ENCODE results near the gene GALNT5. TPM values are rescaled to one million over a fixed set of nuclear protein-coding genes. Genes with fewer than 3 reads are reported as not detected.

The GALNT5 gene
- total RNA-seq, 1 experiment from 2014 or later, result 0.04 TPM

DNA sequence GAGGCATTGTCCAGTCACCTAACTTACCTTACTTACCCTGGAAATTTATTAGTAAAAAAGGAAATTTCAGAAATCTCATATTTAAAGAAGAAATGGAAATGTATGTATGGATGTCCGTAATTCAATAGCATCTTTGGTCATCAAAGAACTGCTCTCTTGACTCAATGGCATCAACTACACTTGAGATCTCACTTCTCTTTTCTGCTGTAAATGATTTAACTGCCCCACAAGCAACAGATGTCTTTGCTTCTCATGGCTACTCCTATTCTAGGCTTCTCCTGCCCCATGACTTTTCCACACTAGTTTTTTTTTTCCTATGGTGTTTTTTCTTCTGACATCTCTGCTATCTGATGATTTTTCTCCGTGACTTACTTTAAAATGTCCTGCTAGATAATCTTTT lies 102.1 kb downstream of the GALNT5 start:
- no peaks in the 10 kb centered on the region for H3K36me3 ChIP-seq (ENCODE audit: low read depth, low read length)
- H3K4me3 ChIP-seq (ENCODE audit: low read length), result no peak overlapping the region
- intact Hi-C loops (cut with micrococcal nuclease), result no loop called here
- no peaks in the 10 kb centered on the region for H3K27me3 ChIP-seq (ENCODE audit: low read length)
- H3K79me2 ChIP-seq (ENCODE audit: low read length), result no peaks in the 10 kb centered on the region
- no peak overlapping the region for H3K27ac ChIP-seq (ENCODE audit: low read length)
- H3K9me3 ChIP-seq (ENCODE audit: low read length), result no peaks in the 10 kb centered on the region
- TF ChIP-seq EZH2 (IDR thresholded peaks at IDR 0.05; ENCODE audit: low read length, unreplicated experiment) (no peak), EZH2phosphoT487 (IDR thresholded peaks at IDR 0.05; ENCODE audit: borderline replicate concordance, low read length) (no peak)
- TF ChIP-seq, protein P1, sequence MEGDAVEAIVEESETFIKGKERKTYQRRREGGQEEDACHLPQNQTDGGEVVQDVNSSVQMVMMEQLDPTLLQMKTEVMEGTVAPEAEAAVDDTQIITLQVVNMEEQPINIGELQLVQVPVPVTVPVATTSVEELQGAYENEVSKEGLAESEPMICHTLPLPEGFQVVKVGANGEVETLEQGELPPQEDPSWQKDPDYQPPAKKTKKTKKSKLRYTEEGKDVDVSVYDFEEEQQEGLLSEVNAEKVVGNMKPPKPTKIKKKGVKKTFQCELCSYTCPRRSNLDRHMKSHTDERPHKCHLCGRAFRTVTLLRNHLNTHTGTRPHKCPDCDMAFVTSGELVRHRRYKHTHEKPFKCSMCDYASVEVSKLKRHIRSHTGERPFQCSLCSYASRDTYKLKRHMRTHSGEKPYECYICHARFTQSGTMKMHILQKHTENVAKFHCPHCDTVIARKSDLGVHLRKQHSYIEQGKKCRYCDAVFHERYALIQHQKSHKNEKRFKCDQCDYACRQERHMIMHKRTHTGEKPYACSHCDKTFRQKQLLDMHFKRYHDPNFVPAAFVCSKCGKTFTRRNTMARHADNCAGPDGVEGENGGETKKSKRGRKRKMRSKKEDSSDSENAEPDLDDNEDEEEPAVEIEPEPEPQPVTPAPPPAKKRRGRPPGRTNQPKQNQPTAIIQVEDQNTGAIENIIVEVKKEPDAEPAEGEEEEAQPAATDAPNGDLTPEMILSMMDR (conservative IDR thresholded peaks at IDR 0.05; ENCODE audit: low read depth, low read length), result no peak
- no peak overlapping the region for H3K4me2 ChIP-seq (ENCODE audit: low read length)
- no peak for ATAC-seq
- POLR2A ChIA-PET (ENCODE audit: unreplicated experiment), result no interaction called here
- CTCF ChIA-PET, result no interaction called here
- DNase-seq, result no peak
- H3K9ac ChIP-seq (ENCODE audit: low read length), result no peak overlapping the region
- no peaks in the 10 kb centered on the region for H4K20me1 ChIP-seq (ENCODE audit: low read length)
- no peaks in the 10 kb centered on the region for H3F3A ChIP-seq (ENCODE audit: low read length, unreplicated experiment)
- H3K9me2 ChIP-seq (replicated peaks; ENCODE audit: low read length), result no peaks in the 10 kb centered on the region
- H3K4me1 ChIP-seq (ENCODE audit: insufficient read depth, low read length), result 0 out of 2 replicates have a peak, but pooled peaks cover 6% of the 10 kb centered on the region
- no TSS peak for BruUV-seq (replicated peaks)
- no peak overlapping the region for H2AFZ ChIP-seq (ENCODE audit: low read length)

DNA sequence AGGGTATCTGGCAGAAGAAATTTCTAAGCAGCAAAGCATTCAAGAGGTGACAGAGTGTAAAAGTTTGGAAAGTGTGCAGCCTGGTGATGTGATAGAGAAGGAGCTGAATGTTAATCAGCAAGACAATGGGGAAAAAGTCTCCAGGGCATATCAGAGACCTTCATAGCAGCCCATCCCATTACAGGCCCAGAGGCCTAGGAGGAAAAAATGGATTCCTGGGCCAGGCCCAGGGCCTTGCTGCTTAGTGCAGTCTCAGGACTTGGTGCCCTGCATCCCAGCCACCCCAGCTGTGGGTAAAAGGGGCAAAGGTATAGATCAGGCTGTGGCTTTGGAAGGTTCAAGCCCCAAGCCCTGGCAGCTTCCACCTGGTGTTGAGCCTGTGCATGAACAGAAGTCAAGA lies 104.0 kb downstream of the GALNT5 start:
- CTCF ChIA-PET, result no interaction called here
- ATAC-seq, result no peak

DNA sequence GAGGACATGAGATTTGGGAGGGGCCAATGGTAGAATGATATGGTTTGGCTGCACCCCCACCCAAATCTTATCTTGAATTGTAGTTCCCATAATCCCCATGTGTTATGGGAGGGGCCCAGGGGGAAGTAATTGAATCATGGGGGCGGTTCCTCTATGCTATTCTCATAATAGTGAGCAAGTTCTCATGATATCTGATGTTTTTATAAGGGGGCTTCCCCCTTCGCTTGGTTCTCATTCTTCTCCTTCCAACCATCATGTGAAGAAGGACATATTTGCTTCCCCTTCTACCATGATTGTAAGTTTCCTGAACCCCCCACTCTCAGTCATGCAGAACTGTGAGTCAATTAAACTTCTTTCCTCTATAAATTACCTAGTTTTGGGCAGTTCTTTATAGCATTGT lies 105.1 kb downstream of the GALNT5 start:
- H3F3A ChIP-seq (ENCODE audit: low read length, unreplicated experiment), result no peaks in the 10 kb centered on the region
- DNase-seq (no peak), ATAC-seq (no peak)
- H3K79me2 ChIP-seq (ENCODE audit: low read length), result no peaks in the 10 kb centered on the region
- intact Hi-C loops (cut with micrococcal nuclease), result no loop called here
- CTCF ChIA-PET, result no interaction called here
- TF ChIP-seq EZH2 (IDR thresholded peaks at IDR 0.05; ENCODE audit: low read length, unreplicated experiment), result no peak
- no peak for TF ChIP-seq EZH2phosphoT487 (IDR thresholded peaks at IDR 0.05; ENCODE audit: borderline replicate concordance, low read length)
- TF ChIP-seq, protein P1 (conservative IDR thresholded peaks at IDR 0.05; ENCODE audit: low read depth, low read length), result no peak
- no peak overlapping the region for H3K4me3 ChIP-seq (ENCODE audit: low read length)
- no peak overlapping the region for H3K27ac ChIP-seq (ENCODE audit: low read length)
- POLR2A ChIA-PET (ENCODE audit: unreplicated experiment), result no interaction called here
- no peaks in the 10 kb centered on the region for H3K4me1 ChIP-seq (ENCODE audit: insufficient read depth, low read length)
- no peaks in the 10 kb centered on the region for H4K20me1 ChIP-seq (ENCODE audit: low read length)
- H3K9ac ChIP-seq (ENCODE audit: low read length), result no peak overlapping the region
- H3K36me3 ChIP-seq (ENCODE audit: low read depth, low read length), result no peaks in the 10 kb centered on the region
- H3K4me2 ChIP-seq (ENCODE audit: low read length), result no peak overlapping the region
- H3K27me3 ChIP-seq (ENCODE audit: low read length), result no peaks in the 10 kb centered on the region; the same call in 1 of the 2 replicates
- no TSS peak for BruUV-seq (replicated peaks)
- no peaks in the 10 kb centered on the region for H3K9me3 ChIP-seq (ENCODE audit: low read length)
- no peaks in the 10 kb centered on the region; the same call in 1 of the 2 replicates for H3K9me2 ChIP-seq (replicated peaks; ENCODE audit: low read length)
- no peak overlapping the region for H2AFZ ChIP-seq (ENCODE audit: low read length)

More for the DNA sequence above, 104.0 kb downstream of the GALNT5 start:
- POLR2A ChIA-PET (ENCODE audit: unreplicated experiment), result no interaction called here
- no peaks in the 10 kb centered on the region for H3K79me2 ChIP-seq (ENCODE audit: low read length)
- H2AFZ ChIP-seq (ENCODE audit: low read length), result no peak overlapping the region
- H3K9ac ChIP-seq (ENCODE audit: low read length), result no peak overlapping the region
- no peaks in the 10 kb centered on the region for H3K9me3 ChIP-seq (ENCODE audit: low read length)
- H3K4me2 ChIP-seq (ENCODE audit: low read length), result no peak overlapping the region
- H3K27ac ChIP-seq (ENCODE audit: low read length), result no peak overlapping the region
- no peaks in the 10 kb centered on the region for H4K20me1 ChIP-seq (ENCODE audit: low read length)
- H3F3A ChIP-seq (ENCODE audit: low read length, unreplicated experiment), result no peaks in the 10 kb centered on the region
- no TSS peak for BruUV-seq (replicated peaks)
- H3K27me3 ChIP-seq (ENCODE audit: low read length), result no peaks in the 10 kb centered on the region; the same call in 1 of the 2 replicates
- intact Hi-C loops (cut with micrococcal nuclease), result no loop called here
- H3K36me3 ChIP-seq (ENCODE audit: low read depth, low read length), result no peaks in the 10 kb centered on the region
- no peak for DNase-seq
- no peaks in the 10 kb centered on the region; the same call in 1 of the 2 replicates for H3K9me2 ChIP-seq (replicated peaks; ENCODE audit: low read length)
- H3K4me3 ChIP-seq (ENCODE audit: low read length), result no peak overlapping the region
- no peaks in the 10 kb centered on the region for H3K4me1 ChIP-seq (ENCODE audit: insufficient read depth, low read length)
- TF ChIP-seq, protein P1 (conservative IDR thresholded peaks at IDR 0.05; ENCODE audit: low read depth, low read length), result no peak
- no peak for TF ChIP-seq EZH2phosphoT487 (IDR thresholded peaks at IDR 0.05; ENCODE audit: borderline replicate concordance, low read length)
- no peak for TF ChIP-seq EZH2 (IDR thresholded peaks at IDR 0.05; ENCODE audit: low read length, unreplicated experiment)

Data from PC-3 (cell line).